GM23338 (cell line): ENCODE measurements around the gene MYG1.

Experiments used
- EZH2phosphoT487 ChIP-seq: fragments of 200-600 bp; sonication (generic); IDR thresholded peaks from one replicate; pipeline ENCODE4 v1.8.1; 2018; ENCODE audit warnings: antibody characterized with exemption; ENCODE audit not compliant: unreplicated experiment
- ZNF114 ChIP-seq: fragments of 250-450 bp; sonication (Bioruptor Pico); IDR thresholded peaks from 2 replicates; pipeline ENCODE4 v1.5.0; 2020; ENCODE audit warnings: mild to moderate bottlenecking, moderate library complexity

DNA sequence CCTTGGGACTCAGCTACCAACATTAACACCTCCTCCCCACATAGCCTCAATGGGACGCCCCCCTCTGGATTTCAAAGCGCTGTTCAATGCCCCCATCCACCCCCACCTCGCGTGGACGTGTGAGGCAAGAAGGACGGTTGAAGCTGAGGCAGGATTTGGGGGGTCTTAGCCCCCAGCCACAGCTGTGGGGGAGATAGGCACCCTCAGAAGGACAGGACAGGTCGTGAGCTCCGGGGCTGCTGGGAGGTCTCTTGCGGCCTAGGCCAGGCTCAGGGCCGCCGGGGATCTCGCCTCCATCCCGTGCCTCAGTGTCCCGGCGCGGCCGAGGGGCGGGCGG lies 45.0 kb downstream of the MYG1 start:
- TF ChIP-seq EZH2phosphoT487 (no peak), ZNF114 (CRISPR knock-in tag) (no peak)
